GM21529 (cell line): ENCODE results near the gene CD47.
A peak's percentile ranks its signal among the peaks of the same experiment; 100 is the strongest.

ENCODE experiments used
- ATAC-seq: cut with Tn5 transposase; IDR thresholded peaks from one replicate; pipeline ENCODE4 v1.9.1; 2021; ENCODE audit not compliant: unreplicated experiment

The CD47 gene

GRCh38 chr3:108090701-108091497 is at the start of gene CD47:
Gene CD47, minus strand, starts transcription at chr3:108091031. Its CDS starts 123 bp downstream, at chr3:108090908.
- ATAC-seq = peak; percentile 62

- ATAC-seq = no peak
These were observed 46.6 kb upstream of the CD47 start for GRCh38 chr3:108137460-108137814.

- no peak for ATAC-seq
These were observed 46.0 kb upstream of the CD47 start for GRCh38 chr3:108136561-108137459.

- peak; percentile 38 for ATAC-seq
These were observed 43.7 kb upstream of the CD47 start for GRCh38 chr3:108134555-108134880.

- ATAC-seq = peak; percentile 53
These were observed 43.2 kb upstream of the CD47 start for GRCh38 chr3:108133858-108134554.

GRCh38 chr3:108133048-108133369 is 42.2 kb upstream of the CD47 start:
- ATAC-seq = no peak

GRCh38 chr3:108131475-108132134 is 40.8 kb upstream of the CD47 start:
- no peak for ATAC-seq

- ATAC-seq = no peak
These were observed 40.1 kb upstream of the CD47 start for GRCh38 chr3:108130701-108131474.

- ATAC-seq = no peak
These were observed 39.4 kb upstream of the CD47 start for GRCh38 chr3:108130236-108130635.

GRCh38 chr3:108127301-108127988 is 36.6 kb upstream of the CD47 start:
- ATAC-seq = peak; percentile 11

GRCh38 chr3:108126348-108126747 is 35.5 kb upstream of the CD47 start:
- ATAC-seq = no peak

- peak; percentile 52 for ATAC-seq
These were observed 34.8 kb upstream of the CD47 start for GRCh38 chr3:108125550-108126071.

- no peak for ATAC-seq
These were observed 34.3 kb upstream of the CD47 start for GRCh38 chr3:108125153-108125543.

- peak; percentile 81 for ATAC-seq
These were observed 33.7 kb upstream of the CD47 start for GRCh38 chr3:108124337-108125152.

- ATAC-seq = no peak
These were observed 32.5 kb upstream of the CD47 start for GRCh38 chr3:108123326-108123725.

- no peak for ATAC-seq
These were observed 31.4 kb upstream of the CD47 start for GRCh38 chr3:108122276-108122675.

GRCh38 chr3:108119398-108120104 is 28.7 kb upstream of the CD47 start:
- no peak for ATAC-seq
